HG02678 (cell line): ENCODE results near the gene CCDC47.

ENCODE experiments used
- ATAC-seq: cut with Tn5 transposase; IDR thresholded peaks from one replicate; pipeline ENCODE4 v1.9.1; 2021; ENCODE audit warnings: mild to moderate bottlenecking, moderate library complexity; ENCODE audit not compliant: unreplicated experiment

Gene CCDC47

GRCh38 chr17:63786117-63786516 lies 12.7 kb upstream of the CCDC47 start:
- ATAC-seq, result no peak

- ATAC-seq, result no peak
Measured at GRCh38 chr17:63785556-63785955, 12.2 kb upstream of the CCDC47 start.

GRCh38 chr17:63783522-63783921 lies 10.1 kb upstream of the CCDC47 start:
- ATAC-seq, result no peak

- ATAC-seq, result no peak
Measured at GRCh38 chr17:63780928-63781327, 7.5 kb upstream of the CCDC47 start.

GRCh38 chr17:63780507-63780906 lies 7.1 kb upstream of the CCDC47 start:
- no peak for ATAC-seq

- ATAC-seq, result no peak
Measured at GRCh38 chr17:63775420-63775819, 2.0 kb upstream of the CCDC47 start.

- no peak for ATAC-seq
Measured at GRCh38 chr17:63774969-63775265, 1.5 kb upstream of the CCDC47 start.

- ATAC-seq, result no peak
Measured at GRCh38 chr17:63774141-63774968, 958 bp upstream of the CCDC47 start, which contains the start of gene DDX42. Gene DDX42, plus strand, starts transcription at chr17:63774170. Its CDS starts 12,880 bp downstream, at chr17:63787050.

GRCh38 chr17:63772801-63773271 lies 561 bp downstream of the CCDC47 start:
- no peak for ATAC-seq

GRCh38 chr17:63768433-63768832 lies 5.0 kb downstream of the CCDC47 start:
- ATAC-seq, result no peak

GRCh38 chr17:63766754-63767153 lies 6.6 kb downstream of the CCDC47 start:
- no peak for ATAC-seq

GRCh38 chr17:63764716-63765115 lies 8.7 kb downstream of the CCDC47 start:
- ATAC-seq, result no peak

- ATAC-seq, result no peak
Measured at GRCh38 chr17:63762161-63763078, 11.0 kb downstream of the CCDC47 start.

GRCh38 chr17:63760771-63761539 lies 12.4 kb downstream of the CCDC47 start:
- ATAC-seq, result no peak

GRCh38 chr17:63758428-63758827 lies 15.0 kb downstream of the CCDC47 start:
- no peak for ATAC-seq

- no peak for ATAC-seq
Measured at GRCh38 chr17:63754046-63754445, 19.4 kb downstream of the CCDC47 start.

GRCh38 chr17:63753215-63753614 lies 20.2 kb downstream of the CCDC47 start:
- ATAC-seq, result no peak

GRCh38 chr17:63752707-63753106 lies 20.7 kb downstream of the CCDC47 start:
- no peak for ATAC-seq

- ATAC-seq, result no peak
Measured at GRCh38 chr17:63751806-63752205, 21.6 kb downstream of the CCDC47 start.

- ATAC-seq, result peak; percentile 91
Measured at GRCh38 chr17:63741408-63742173, 31.8 kb downstream of the CCDC47 start, which contains the start of gene STRADA. Gene STRADA, minus strand, starts transcription at chr17:63741799. Its CDS starts 13,430 bp downstream, at chr17:63728369.
